PC-3 (cell line): ENCODE measurements around the gene REC114.

ENCODE experiments used
- EZH2 ChIP-seq: fragments of 300-600 bp; sonication (generic); IDR thresholded peaks from one replicate; pipeline ENCODE4 v1.6.1; 2017; ENCODE audit warnings: antibody characterized with exemption, mild to moderate bottlenecking, low read length; ENCODE audit not compliant: unreplicated experiment
- TF ChIP-seq, protein P1 (sequence below): fragments of 300-600 bp; sonication (generic); conservative IDR thresholded peaks from 2 replicates; pipeline ENCODE4 v1.5.1; 2017; ENCODE audit warnings: antibody characterized with exemption, low read depth, mild to moderate bottlenecking, low read length

DNA sequence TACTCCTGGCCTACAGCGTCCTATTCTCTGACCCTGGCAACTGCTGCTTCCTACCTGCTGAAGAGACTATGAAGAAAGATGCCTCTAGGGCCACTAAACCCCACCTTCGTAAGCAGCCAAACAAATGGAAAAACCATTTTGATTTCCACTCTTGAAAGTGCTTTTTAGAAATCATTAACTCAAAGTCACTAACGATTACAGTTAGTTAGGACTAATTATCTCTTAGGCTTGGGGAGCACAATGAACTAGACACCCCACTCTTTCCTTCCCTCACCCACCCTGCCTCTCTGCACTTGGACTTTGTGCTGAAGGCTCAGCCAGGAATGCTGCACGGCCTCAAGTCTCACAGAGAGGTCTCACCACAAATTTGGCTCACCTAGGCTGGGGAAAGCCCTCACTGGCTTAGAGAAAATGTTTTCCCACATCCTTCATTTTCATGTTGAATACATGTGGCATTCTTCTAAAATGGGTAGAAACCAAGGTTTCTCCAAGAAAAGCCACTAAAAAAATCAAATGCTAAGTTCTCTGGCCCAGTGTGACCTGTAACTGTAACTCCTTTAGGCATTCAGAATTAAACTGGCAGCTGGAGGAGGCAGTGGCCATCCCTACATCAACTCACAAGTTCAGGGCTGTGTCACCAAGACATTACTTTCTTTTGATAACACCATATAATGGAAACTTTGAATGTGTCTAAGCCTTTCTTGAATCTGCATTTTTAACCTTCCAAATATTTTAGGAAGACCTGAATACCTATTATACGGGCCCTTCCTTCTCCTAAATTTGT, 143.1 kb downstream of the REC114 start:
- TF ChIP-seq EZH2 = no peak
- TF ChIP-seq, protein P1, sequence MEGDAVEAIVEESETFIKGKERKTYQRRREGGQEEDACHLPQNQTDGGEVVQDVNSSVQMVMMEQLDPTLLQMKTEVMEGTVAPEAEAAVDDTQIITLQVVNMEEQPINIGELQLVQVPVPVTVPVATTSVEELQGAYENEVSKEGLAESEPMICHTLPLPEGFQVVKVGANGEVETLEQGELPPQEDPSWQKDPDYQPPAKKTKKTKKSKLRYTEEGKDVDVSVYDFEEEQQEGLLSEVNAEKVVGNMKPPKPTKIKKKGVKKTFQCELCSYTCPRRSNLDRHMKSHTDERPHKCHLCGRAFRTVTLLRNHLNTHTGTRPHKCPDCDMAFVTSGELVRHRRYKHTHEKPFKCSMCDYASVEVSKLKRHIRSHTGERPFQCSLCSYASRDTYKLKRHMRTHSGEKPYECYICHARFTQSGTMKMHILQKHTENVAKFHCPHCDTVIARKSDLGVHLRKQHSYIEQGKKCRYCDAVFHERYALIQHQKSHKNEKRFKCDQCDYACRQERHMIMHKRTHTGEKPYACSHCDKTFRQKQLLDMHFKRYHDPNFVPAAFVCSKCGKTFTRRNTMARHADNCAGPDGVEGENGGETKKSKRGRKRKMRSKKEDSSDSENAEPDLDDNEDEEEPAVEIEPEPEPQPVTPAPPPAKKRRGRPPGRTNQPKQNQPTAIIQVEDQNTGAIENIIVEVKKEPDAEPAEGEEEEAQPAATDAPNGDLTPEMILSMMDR = no peak
